GM13976 (cell line): ENCODE measurements around the gene THAP12.

Source experiments
- DNase-seq: peaks from one replicate; pipeline ENCODE4 v3.0.0; 2012; ENCODE audit warnings: low spot score
- CTCF ChIP-seq: IDR thresholded peaks from 2 replicates; pipeline ENCODE4 v1.5.1; 2012; ENCODE audit warnings: borderline replicate concordance, mild to moderate bottlenecking; ENCODE audit not compliant: insufficient read depth; ENCODE audit errors: extremely low read depth, missing control alignments, control extremely low read depth
- in situ Hi-C: fragments of 300-500 bp; cut with MboI; formaldehyde crosslinking; loops from one replicate; pipeline ENCODE4 v1.12.0; 2022; ENCODE audit warnings: low sequenced_read_pairs, mixed read lengths, inconsistent platforms; ENCODE audit not compliant: unreplicated experiment

Gene THAP12

GRCh38 chr11:76302996-76303395 lies 77.9 kb downstream of the THAP12 start:
- no peak for DNase-seq
- no peak for TF ChIP-seq CTCF
- in situ Hi-C loops, result no loop called here
